ENCODE results near the gene TOPAZ1.

The TOPAZ1 gene

DNA sequence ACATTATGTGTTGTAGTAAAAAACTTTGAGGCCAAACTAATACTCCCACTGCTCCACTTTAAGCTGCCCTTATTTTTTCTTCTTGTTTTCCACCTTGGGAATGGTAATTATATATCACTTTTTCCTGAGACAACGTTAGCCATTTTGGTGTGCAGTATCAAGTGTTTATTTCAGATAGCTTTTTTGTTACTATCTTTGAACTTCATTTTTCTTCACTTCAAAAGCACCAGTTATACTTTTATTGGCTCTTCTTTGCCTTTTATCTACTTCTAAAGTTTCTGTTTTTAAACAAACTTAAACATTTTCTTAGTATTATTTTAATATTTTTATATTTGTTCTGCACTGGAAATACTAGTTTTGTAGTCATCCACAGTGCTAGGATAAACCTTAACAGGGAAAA is 6.5 kb downstream of the TOPAZ1 start:
- peak; percentile 0 for DNase-seq

DNA sequence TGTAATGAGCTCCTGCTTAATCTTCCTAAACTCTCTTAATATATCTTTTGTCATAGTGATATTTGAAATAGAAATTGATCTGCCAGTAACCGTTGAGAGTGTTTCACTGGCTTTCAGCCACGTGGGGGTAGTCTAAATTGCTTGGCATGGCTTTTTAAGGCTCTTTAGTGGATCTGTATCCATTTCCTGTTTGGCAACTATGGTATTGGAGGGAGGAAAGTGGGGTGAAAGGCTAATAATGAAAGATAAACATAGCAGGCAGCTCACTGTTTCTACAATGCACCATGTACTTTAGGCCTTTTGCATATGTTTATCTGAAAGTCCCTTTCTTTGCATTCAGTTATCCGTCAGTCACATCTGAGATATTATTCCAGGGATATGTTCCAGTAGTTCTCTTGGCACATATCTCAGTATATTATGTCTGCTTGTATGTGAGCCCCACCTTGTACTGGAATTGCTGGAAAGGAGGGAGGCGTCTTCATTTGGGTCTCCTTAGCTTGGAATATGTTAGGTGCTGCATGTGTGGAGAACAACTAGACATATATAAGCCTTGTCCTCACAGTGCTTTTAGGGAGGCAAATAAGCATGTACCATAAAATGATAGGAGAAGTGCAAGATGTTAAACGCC is 10.8 kb downstream of the TOPAZ1 start:
- DNase-seq, result peak; percentile 0

DNA sequence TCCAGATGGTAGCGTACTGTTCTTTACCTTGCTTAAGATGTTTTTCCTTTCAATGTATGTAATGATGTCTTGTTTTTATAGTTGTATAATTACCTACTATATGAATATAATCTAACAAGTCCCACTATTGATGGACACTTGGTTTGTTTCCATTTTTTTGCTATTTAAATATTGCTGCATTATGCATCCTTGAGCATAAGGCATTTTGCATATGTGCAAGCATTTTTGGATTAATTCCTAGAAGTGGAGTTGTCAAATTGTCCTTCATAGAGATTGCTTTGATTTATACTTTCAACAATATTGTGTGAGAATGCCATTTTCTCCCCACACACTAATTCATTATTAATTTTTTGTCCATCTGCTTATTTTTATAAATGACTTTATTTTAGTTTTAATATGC is 17.7 kb downstream of the TOPAZ1 start:
- no peak for DNase-seq

DNA sequence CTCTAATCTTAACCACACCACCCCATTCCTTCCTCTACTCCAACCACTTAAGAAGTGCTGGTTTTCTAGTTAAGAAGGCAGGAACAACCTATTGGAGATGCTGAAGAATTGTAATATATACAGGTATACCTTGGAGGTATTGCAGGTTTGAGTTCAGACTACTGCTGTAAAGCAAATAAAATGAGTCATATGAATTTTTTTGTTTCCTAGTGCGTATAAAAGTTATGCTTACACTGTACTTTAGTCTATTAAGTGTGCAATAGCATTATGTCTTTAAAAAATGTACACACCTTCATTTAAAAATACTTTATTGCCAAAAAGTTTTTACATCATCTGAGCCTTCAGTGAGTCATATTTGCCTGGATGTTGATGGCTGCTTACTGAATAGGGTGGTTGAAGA is 22.5 kb downstream of the TOPAZ1 start:
- DNase-seq, result no peak

DNA sequence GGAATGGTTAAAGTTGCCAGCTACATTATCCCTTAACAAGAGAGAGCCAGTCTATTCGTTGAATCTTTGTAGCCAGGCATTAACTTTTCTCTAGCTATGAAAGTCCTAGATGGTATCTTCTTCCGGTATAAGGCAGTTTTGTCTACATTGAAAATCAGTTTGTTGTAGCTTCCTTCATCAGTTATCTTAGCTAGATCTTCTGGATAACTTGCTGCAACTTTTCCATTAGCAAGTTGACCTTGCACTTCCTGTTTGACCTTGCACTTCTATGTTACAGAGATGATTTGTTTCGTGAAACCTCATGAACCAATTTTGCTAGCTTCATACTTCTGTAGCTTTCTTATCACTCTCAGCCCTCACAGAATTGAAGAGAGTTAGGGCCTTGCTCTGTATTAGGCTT is 24.1 kb downstream of the TOPAZ1 start:
- no peak for DNase-seq

DNA sequence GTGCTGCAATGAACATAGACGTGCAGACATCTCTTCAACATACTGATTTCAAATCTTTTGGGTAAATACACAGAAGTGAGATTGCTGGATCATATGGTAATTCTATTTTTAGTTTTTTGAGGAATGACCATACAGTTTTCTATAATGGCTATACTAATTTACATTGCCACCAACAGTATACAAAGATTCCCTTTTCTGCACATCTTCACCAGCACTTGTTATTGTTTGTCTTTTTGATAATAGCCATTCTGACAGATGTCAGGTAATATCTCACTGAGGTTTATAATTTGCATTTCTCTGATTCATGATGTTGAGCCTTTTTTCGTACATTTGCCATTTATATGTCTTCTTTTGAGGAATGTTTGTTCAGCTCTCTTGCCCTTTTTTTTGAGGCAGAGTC is 30.5 kb downstream of the TOPAZ1 start:
- no peak for DNase-seq

DNA sequence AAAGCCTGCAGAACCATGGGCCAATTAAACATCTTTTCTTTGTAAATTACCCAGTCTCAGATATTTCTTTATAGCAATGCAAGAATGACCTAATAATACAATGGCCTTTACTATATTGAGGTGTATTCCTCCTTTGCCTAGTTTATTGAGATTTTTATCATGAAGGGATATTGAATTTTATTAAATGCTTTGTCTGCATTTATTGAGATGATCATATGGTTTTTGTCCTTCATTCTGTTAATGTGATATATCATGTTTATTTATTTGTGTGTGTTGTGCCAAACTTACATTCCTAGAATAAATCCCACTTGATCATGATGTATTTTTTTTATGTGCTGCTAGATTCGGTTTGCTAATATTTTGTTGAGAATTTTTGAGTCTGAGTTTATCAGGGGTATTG is 36.2 kb downstream of the TOPAZ1 start:
- no peak for DNase-seq

DNA sequence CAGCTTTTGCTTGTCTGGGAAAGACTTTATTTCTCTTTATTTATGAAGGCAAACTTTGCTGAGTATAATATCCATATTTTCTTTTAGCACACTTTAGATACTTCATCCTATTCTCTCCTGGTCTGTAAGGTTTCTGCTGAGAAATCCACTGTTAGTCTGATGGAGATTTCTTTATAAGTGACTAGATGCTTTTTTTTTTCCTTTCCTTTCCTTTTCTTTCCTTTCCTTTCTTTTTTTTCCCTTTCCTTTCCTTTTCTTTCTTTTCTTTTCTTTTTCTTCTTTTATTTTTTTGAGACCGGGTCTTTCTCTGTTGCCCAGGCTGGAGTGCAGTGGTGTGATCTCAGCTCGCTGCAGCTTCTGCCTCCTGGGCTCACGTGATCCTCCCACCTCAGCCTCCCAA is 38.4 kb downstream of the TOPAZ1 start:
- no peak for DNase-seq

DNA sequence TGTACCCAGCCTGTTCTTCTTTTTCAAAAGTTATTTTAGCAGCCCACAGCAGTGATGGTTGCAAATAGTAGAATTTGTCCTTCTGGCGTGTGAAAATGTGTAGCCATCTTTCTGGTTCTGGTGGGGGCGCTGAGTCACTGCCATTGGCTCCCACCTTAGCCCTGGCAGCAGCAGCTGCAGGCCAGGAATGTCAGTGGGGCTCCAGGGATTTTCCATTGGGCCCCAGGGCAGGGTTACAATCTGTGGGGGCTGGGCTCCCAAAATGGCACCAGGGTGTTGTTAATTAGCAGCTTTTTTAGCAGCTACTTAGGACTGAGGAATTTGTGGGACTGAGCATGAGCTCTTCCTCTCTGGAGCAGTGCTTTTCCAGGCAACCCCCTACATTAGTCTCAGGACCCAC is 38.9 kb downstream of the TOPAZ1 start:
- DNase-seq, result no peak

DNA sequence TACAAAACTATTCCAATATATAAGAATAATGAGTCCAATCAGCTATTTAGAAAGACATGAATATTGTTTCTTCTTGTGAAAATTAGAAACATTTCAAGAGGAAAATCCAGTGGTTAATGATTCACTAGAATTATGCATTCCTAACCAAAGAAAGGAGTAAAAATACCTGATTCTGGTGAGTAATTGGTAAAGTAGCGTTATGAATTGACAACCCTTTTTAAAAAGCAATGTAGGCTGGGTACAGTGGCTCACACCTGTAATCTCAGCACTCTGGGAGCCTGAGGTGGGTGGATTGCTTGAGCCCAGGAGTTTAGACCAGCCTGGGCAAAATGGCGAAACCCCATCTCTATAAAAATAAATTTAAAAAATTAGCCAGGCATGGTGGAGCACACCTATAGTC is 43.3 kb downstream of the TOPAZ1 start:
- DNase-seq, result no peak

DNA sequence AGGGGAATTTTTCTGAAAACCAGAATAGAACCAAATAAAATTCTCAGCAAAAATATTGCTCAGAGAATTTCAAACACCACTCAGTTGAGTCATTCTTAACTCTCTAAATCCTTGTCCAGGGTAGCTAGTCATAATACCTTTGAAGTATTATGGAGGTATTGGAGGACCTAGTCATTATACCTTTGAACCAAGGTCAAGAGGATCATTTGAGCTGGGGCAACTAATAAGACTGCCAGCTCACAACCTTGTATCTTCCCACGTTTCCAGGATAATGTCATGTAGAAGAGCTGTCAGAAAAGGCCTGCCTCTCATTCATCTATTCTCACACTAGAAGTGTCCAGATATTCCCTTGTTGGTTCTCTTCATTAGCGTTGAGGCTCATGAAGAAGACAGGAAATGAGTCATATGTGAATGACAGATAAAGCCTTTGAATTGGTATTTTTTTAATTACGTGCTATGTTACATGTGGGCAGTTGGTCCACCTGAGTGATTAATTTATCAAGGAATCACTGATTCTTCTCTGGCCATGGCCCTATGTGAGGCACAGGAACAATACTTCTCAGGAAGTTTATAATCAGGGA is 48.3 kb downstream of the TOPAZ1 start:
- peak; percentile 46 for DNase-seq

DNA sequence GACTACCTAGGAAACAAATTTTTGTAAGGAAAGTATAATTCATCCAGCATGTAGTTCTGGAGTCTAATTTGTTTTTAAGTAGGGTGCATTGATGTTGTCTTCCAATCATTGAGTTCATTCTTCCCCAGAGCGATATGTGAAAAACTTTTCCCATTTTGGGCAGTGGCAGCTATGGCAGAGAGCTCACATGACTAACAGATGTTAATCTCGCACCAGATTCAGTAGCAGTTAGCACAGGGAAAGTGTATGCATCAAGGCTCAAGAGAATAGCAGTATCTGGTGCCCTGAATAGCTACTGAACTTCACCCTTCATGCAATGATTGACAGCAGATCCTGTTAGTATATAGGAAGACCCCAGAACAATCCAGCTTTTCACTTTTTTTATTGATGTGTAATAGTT is 50.6 kb downstream of the TOPAZ1 start:
- no peak for DNase-seq

DNA sequence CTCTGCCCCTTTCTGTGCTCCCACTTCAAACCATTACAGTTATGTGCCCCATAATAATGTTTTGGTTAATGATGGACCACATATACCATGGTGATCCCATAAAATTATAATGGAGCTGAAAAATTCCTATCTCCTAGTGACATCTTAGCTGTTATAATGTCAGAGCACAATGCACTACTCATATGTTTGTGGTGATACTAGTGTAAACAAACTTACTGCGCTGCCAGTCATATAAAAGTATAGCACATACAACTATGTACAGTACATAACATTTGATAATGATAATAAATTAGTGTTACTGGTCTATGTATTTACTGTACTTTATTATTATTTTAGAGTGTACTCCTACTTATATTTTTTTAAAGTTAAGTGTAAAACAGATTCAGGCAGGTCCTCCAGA is 51.3 kb downstream of the TOPAZ1 start:
- no peak for DNase-seq

DNA sequence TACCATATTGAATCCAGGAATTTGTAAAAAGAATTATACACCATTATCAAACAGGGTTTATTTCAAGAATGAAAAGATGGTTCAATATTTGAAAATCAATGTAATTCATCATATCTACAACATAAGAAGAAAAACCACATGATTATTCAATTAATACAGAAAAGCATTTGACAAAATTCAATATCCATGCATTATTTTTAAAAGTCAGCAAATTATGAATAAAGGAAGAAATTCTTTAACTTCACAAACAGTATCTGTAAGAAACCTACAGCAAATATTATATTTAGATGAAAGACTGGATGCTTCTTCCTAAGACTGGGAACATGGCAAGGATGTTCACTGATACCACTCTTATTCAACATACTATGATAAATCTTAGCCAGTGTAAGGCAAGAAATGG is 55.6 kb downstream of the TOPAZ1 start:
- no peak for DNase-seq

DNA sequence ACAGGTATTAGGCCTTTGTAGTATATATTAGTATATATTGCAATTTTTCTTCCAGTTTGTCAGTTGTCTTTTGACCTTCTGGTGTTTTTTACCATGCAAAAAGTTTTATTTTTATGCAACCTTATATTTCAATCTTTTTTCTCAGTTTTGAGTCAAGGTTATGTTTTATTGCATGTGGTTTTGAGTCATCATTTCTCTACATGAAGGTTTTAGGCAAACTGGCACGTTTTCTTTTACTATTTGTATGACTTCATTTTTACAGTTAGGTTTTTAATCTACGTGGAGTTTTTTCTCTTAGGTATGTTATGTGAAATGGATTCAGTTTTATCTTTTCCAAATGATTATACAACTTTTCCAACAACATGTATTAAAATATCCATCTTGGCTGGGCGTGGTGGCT is 60.1 kb downstream of the TOPAZ1 start:
- no peak for DNase-seq

DNA sequence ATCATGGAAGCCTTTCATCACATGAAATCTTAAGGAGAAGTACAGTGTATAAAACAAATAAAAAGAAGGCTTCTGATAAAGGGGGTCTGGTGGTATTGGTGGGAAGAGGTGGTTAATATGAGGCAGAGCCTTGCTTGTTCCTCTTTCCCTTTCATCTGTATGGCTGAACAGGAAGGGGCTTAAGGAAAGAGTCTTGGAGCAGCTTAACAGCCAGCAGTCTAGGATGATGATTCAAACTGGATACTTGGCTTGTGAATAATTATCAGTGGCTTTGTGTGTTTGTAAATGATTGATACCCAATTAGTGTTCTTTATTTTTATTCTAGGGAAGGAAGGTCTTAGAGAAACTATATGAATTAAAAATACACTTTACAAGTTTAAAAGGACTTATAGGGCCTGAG is 67.8 kb downstream of the TOPAZ1 start:
- no peak for DNase-seq

DNA sequence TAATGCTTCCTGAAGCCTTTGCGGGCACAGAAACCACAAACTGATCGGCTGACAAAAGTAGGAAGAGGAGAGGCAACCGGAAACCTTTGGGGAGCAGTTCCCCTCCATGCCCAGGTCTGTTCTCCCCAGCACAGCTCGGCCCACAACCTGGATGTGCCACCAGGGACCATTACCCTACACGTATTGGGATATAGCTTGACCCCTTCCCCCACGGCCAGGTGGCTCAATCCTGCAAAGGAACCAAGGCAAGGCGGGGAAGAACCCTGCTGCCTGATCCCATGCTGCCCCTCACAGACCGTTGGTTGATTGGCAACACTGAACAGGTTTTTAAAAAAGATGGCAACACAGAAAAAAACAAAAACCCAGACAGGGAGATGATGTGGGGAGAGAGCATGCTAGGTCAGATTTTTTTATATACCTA is 77.2 kb downstream of the TOPAZ1 start:
- DNase-seq, result no peak

DNA sequence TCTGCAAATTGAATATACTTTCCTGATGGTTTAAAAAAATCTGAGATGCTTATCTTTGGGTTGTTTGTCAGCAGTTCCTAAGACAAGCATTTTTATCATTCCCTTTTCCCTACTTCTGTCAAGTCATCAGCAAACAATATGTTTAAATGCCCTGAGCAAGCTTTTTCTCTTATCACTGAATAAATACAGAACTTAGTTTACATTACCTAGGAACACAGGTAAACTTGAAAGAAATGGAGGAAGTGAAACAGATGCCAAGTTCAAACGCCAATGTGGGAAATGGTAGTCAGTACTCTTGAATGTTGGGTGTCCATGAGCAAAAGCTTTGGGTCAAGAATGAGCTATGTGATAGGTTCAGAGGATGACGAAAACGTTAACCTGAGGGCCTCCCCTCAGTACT is 79.6 kb downstream of the TOPAZ1 start:
- no peak for DNase-seq

DNA sequence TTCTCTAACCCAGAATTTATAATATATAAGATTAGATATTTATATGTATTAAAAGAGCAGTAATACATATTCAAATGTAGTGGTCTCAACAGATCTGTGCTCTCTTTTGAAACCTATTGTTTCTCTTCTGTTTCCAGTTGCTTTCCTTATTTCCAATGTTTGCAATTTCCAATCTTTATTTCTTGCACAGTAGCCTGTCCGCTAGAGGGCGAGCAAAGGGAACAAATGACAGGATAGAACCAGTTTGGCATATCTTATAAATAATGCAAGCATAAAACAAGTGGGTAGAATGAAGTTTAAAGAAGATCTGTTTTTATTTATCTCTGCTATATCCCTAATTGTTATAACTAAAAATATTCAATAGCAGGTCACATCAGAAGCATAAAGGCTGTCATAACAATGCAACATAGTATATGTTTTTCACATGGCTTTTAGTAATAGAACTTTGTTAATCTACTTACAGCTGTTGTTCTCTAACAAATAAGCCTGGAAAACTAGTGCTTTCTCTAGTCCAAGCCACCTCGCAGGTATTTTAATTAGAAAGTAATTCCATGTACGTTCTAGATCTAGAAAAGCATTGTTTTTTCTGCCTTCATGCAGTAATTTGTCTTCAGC is 81.8 kb downstream of the TOPAZ1 start:
- peak; percentile 69 for DNase-seq

DNA sequence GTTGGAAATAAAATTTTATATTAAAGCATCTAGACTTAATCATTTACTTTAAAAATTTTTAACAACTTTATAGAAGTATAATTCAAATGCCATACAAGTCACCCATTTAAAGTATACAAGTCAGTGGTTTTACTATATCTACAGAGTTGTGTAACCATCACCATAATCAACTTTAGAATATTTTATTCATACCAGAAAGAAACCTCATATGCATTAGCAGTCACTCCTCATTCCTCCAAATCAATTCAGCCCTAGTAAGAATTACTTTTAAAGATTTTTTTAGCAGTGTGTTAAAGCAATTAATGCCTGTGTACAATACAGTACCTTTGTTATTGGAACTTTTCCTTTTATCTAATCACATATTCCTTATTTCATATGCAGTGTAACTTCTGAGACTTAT is 82.9 kb downstream of the TOPAZ1 start:
- no peak for DNase-seq

DNA sequence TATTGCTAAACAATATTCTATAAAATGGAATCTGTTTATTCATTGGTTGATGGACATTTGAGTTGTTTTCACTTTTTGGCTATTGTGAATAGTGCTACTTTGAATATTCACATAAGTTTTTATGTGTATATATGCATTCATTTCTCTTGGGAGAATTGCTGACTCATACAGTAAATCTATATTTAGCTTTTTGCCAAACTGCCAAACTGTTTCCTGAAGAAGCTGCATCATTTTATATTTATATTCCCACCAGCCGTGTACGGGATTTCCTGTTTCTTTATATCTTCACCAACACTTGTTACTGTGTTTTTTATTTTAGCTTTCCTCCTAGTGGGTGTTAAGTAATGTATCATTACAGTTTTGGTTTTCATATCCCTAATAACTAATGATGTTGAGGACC is 84.3 kb downstream of the TOPAZ1 start:
- DNase-seq, result no peak

DNA sequence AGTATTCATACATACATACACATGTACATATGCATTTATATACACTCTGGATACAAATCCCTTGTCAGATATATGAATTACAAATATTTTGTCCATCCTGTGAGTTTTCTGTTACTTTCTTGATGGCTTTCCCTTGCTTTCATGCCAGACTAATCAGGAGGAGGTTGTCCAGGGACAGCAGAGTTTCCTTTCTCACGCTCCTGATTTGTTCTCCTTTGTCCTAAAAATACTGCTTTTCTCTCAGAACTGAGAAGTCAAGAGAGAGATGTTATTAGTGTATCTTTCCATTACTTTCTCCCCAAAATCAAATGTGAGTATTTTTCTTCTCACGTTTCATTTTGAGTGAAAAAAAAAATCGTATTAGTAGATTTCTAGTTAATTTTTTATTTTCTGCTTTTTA is 84.8 kb downstream of the TOPAZ1 start:
- no peak for DNase-seq

DNA sequence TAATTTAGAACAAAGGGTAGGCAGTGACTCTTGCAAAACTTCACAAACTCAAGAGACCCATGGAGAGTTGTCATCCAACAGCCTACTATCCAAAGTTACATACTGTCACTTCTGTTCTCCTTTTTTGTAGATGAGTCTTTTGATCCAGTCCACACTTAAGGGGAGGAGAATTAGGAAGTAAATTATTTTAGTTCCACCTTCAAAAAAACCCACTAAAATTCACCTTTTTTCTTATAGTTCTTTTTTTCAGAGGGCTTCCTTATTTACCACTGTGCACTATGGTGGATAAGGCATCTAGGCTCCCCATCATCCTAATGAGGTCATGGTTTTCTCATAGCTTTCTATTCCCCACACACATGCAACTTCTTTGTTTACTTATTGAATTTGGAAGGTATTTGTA is 88.3 kb downstream of the TOPAZ1 start:
- DNase-seq, result no peak

DNA sequence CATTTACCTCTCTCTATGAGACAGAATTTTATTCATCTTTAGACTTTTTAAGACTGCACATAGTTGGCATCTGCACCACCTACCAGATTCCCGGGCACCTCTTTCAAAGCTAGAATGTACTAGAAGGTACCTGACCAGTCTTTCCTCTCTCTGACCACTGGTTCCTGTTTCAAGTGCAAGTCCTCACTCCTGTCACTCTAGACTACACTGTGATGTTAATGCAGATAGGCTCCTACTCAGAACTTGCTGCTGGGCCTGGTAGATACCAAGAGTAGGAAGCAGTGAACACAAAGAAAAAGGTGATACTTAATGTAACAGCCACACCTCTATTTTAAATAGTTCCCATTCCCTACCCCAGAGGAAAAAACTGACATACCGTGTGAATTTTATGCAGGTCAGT is 88.8 kb downstream of the TOPAZ1 start:
- DNase-seq, result no peak

DNA sequence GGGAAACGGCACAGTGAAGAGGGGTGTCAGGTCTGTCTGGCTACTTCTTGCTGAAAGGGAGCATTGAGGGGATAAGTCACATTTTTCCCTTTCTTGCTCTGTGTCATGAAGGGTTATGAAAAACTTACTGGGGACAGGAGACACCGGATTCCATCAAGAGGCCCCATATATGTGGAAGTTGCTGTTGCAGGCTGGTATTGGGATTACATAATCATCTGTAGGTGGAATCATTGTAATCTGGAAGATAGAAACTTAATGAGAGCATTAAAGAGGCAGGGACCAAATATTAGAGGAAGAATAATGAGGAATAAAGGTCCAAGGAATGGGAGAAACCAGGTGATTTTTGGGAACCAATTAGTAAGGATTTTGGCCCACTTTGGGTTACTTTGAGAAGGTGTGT is 92.6 kb downstream of the TOPAZ1 start:
- no peak for DNase-seq
